Natural killer cell treated with Interleukin-12 subunit alpha and Interleukin-12 subunit beta and Interleukin-15 and Interleukin-18, amount 100 ng/mL, for 72 hours (primary cell): ENCODE results near the gene HPS3. TPM values are rescaled to one million over a fixed set of nuclear protein-coding genes. Genes with fewer than 3 reads are reported as not detected.

Source experiments
- ATAC-seq, 2 donors: fragments of 150-1000 bp; cut with Tn5 transposase in 1 of 2; sonication (Bioruptor Pico), chemical (Tn5 transposase) in 1 of 2; 2 replicates each; pipeline ENCODE4 v1.10.0; 2021
- DNase-seq: peaks from one replicate; pipeline ENCODE4 v3.0.0; 2022; ENCODE audit warnings: low spot score
- H3K27ac Mint-ChIP-seq, 2 donors: 1 replicate in 1 of 2; 2 replicates in 1 of 2; pipeline ENCODE4 v1.8.0; 2022; ENCODE audit warnings: mixed read lengths in 2 of 2, mild to moderate bottlenecking in 1 of 2, moderate library complexity in 1 of 2
- H3K27me3 Mint-ChIP-seq, 2 donors: 1 replicate in 1 of 2; 2 replicates in 1 of 2; pipeline ENCODE4 v1.8.0; 2022; ENCODE audit warnings: mixed read lengths in 2 of 2
- H3K36me3 Mint-ChIP-seq: one replicate; pipeline ENCODE4 v1.8.0; 2022; ENCODE audit warnings: mixed read lengths
- H3K4me1 Mint-ChIP-seq, 2 donors: 1 replicate in 1 of 2; 2 replicates in 1 of 2; pipeline ENCODE4 v1.8.0; 2022; ENCODE audit warnings: low read depth in 2 of 2, mixed read lengths in 2 of 2, mild to moderate bottlenecking in 1 of 2
- H3K4me3 Mint-ChIP-seq: one replicate; pipeline ENCODE4 v1.8.0; 2022; ENCODE audit warnings: mixed read lengths
- H3K9me3 Mint-ChIP-seq: 2 replicates; pipeline ENCODE4 v1.8.0; 2022; ENCODE audit warnings: mixed read lengths
- total RNA-seq, 2 donors: library from RNA; stranded (reverse); gene quantifications; one replicate each; pipeline ENCODE4 v1.2.3, GENCODE V29; 2022

The HPS3 gene
- total RNA-seq, 2 donors from 2014 or later = 15.1 to 27.8 TPM

DNA sequence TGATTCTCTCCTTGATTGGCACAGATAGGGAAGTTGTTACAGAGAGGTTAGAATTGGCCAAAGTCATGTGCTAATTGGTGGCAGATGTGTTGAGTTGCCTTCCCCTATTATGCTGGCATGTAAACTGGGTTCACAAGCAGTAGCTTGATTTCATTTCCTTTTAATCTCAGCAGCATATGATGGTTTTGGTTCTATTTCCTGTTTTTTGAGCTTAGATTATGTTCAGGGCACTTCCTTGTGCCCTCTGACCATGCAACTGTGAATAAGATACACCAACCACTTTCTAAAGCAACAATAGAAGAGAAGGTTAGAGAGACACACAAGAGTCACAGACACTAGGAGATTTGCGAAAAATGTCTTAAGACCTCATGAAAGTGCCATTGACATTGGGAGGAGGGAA, 16.5 kb downstream of the HPS3 start:
- Mint-ChIP-seq H3K9me3 (no peaks in the 10 kb centered on the region), H3K27me3 (no peaks in the 10 kb centered on the region), H3K36me3 (peaks cover 6% of the 10 kb centered on the region), H3K27ac (no peak overlapping the region), H3K4me1 (peaks cover 0 to 11% of the 10 kb centered on the region in 2 donors), H3K4me3 (no peak overlapping the region)
- ATAC-seq (peak in 1 of 2 donors; percentile 33), DNase-seq (no peak)

DNA sequence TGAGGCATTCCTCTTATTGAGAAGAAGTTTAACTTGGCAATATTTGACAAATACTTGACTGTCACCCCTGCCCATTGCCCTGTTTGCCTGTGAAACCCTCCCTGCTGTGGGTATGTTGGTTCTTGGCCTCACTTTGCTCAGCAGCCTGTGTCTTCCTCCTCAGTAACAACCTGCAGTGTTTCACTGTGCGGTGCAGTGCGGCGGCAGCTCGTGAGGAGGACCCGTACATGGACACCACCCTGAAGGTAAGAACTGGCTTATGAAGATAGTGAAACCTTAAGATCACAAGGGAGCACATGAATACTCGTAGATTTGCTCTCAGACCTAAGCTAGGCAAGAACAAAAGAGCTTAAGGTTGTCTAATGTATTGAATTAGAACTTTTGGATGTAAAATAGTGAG, 21.0 kb downstream of the HPS3 start:
- Mint-ChIP-seq H3K27me3 (no peaks in the 10 kb centered on the region), H3K4me1 (peaks cover 21% of the 10 kb centered on the region in 2 donors), H3K4me3 (no peak overlapping the region), H3K36me3 (peaks cover 1% of the 10 kb centered on the region), H3K27ac (no peak overlapping the region), H3K9me3 (no peaks in the 10 kb centered on the region)
- DNase-seq = no peak
- ATAC-seq = no peak

DNA sequence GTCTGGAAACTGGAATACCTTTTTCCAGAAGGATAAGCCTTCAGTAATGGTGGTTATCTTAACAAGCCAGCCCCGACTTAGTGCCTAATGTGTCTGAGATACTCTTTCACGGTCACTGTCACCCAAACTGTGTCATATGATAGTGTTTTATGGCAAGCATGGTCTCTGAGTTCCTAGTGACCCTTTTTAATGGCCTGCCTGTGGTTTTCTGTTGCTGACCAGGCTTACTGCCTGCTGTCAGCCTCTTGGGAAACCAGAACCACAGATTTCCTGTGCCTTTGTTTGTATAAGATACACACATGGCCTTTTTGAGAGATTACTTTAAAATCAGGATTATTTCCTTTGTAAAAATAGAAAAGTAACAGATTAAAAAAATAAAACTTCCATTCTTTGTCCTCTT, 22.4 kb downstream of the HPS3 start:
- H3K4me1 Mint-ChIP-seq = peaks cover 18 to 21% of the 10 kb centered on the region in 2 donors
- H3K4me3 Mint-ChIP-seq = peak overlapping the region; percentile 53
- DNase-seq = no peak
- no peaks in the 10 kb centered on the region for H3K9me3 Mint-ChIP-seq
- ATAC-seq = peak; percentile 58 to 59
- H3K27me3 Mint-ChIP-seq = no peaks in the 10 kb centered on the region
- peaks cover 6% of the 10 kb centered on the region for H3K36me3 Mint-ChIP-seq
- H3K27ac Mint-ChIP-seq = peak overlapping the region in 1 of 2 donors; percentile 35

DNA sequence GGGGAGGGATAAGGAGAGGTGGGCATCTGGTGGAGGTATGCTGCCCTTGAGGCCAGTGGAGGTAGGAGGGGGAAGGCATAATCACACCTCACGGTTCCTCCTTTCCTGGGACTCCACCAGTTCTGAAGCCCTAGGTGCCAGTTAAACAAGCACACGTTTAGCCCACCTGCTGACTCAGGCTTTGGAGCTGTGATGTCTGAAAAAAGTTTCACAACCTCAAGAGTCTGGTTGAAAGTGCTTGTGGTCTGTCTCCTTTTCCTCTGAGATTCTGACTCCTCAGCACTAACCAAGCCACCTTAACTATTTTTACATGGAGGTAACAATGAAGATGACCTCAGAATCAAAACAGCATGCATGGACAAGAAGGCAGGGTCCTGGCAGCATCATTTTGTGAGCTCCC, 23.0 kb downstream of the HPS3 start:
- H3K9me3 Mint-ChIP-seq = no peaks in the 10 kb centered on the region
- H3K27me3 Mint-ChIP-seq = no peaks in the 10 kb centered on the region
- H3K27ac Mint-ChIP-seq = peak overlapping the region in 1 of 2 donors; percentile 35
- H3K36me3 Mint-ChIP-seq = peaks cover 6% of the 10 kb centered on the region
- peaks cover 18 to 21% of the 10 kb centered on the region in 2 donors for H3K4me1 Mint-ChIP-seq
- DNase-seq (peak; percentile 66), ATAC-seq (peak; percentile 94 to 95)
- peak overlapping the region; percentile 53 for H3K4me3 Mint-ChIP-seq

DNA sequence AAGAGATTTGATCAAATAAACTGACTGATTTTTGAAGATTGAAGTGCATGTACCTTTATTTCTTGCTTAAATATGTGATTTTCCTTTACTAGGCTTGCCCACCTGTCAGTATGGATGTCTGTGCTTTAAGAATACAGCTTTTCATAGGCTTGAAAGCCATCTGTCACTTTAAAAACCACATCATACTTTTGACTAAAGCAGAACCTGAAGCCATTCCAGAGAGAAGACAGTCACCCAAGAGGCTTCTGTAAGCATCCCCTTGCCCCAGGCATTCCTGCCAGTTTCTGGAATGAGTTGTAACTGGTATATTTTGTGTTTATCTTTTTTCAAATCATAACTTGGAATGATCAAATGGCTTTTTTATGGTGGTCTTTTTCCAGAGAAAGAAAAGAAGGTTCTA, 24.0 kb downstream of the HPS3 start:
- Mint-ChIP-seq H3K4me1 (peaks cover 18 to 21% of the 10 kb centered on the region in 2 donors), H3K27me3 (no peaks in the 10 kb centered on the region), H3K4me3 (no peak overlapping the region), H3K36me3 (peaks cover 6% of the 10 kb centered on the region), H3K9me3 (no peaks in the 10 kb centered on the region), H3K27ac (peak overlapping the region in 1 of 2 donors; percentile 20)
- DNase-seq (no peak), ATAC-seq (no peak)

DNA sequence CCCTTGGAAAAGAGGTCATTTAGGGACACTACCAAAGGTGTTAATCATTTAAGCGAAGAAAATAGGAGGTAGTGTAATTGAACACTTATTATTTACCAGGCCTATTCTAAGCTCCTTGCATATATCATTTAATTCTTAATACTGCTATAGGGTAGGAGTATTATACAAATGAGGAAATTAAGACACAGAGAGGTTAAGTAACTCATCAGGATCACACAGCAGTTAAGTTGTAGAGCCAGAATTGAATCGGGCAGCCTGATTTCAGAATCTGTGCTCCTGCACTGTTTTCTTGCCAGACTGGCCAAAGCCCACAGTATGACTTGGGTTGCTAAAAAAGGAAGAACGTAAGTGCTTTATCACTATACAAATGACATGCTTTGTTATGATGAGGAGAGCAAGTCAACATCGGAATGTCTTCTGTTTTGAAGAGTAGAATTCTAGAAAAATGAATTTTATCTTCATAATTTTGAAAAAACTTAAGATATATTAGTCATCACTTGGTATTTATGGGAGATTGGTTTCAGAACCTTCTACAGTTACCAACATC, 31.4 kb downstream of the HPS3 start:
- Mint-ChIP-seq H3K27ac (no peak overlapping the region), H3K4me1 (peaks cover 0 to 3% of the 10 kb centered on the region in 2 donors), H3K27me3 (no peaks in the 10 kb centered on the region), H3K36me3 (peaks cover 20% of the 10 kb centered on the region), H3K9me3 (no peaks in the 10 kb centered on the region), H3K4me3 (no peak overlapping the region)
- ATAC-seq (no peak), DNase-seq (no peak)

DNA sequence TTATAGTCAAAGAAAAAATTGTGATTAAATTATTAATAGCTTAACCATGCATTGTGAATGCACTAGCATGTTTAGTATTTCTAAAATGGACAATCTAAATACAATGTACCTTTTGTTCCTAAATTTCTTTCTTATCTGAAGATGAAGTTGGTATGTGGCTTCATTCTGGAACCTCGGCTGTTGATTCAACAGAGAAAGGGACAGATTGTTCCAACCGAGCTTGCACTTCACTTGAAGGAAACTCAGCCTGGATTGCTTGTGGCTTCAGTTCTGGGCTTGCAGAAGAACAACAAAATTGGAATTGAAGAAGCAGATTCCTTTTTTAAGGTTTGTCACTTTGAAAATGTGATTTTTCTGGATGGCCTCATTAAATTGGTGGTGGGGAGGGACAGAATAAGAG, 32.6 kb downstream of the HPS3 start:
- Mint-ChIP-seq H3K9me3 (no peaks in the 10 kb centered on the region), H3K27me3 (no peaks in the 10 kb centered on the region), H3K27ac (no peak overlapping the region), H3K4me3 (no peak overlapping the region), H3K4me1 (peaks cover 0 to 5% of the 10 kb centered on the region in 2 donors), H3K36me3 (peaks cover 14% of the 10 kb centered on the region)
- no peak for DNase-seq
- no peak for ATAC-seq

DNA sequence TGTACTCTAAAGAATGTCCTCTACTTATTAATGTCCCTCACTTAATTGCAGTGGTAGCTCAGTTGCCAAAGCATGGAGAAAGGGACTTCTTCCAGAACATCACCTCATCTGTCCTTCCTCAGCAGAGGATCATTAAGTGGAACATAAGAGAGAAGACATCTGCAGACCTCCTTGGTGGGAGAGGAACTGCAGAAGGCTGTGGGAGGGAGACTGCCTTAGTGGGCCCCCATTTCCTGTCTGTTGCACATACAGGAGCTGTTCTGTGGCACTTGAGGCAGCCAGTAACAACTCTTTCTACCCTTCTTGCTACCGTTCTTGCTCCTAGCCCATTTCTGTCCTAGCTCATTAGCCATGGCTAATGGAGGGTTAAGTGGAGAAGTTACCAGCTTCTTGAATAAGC, 33.6 kb downstream of the HPS3 start:
- H3K27ac Mint-ChIP-seq = no peak overlapping the region
- no peaks in the 10 kb centered on the region for H3K27me3 Mint-ChIP-seq
- DNase-seq = no peak
- no peak overlapping the region for H3K4me3 Mint-ChIP-seq
- ATAC-seq = no peak
- no peaks in the 10 kb centered on the region for H3K9me3 Mint-ChIP-seq
- peaks cover 0 to 5% of the 10 kb centered on the region in 2 donors for H3K4me1 Mint-ChIP-seq
- H3K36me3 Mint-ChIP-seq = peaks cover 14% of the 10 kb centered on the region

DNA sequence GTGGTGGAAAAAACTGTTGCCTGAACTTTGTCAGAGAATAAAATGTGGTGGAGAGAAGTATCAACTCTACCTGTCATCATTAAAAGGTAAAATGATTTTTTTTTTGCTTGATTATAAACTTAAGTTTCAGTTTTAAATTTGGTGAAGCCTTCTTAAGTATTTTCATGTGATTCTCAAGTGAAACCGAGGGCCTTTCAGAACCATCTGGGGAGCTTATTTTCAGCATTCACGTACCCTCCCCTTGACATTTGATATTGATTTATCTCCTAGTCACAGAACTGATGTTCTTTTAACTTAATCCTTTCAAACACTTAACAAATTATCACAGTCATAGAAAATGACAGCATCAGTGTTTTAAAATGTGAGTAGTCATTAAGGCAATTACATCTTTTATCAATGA, 38.5 kb downstream of the HPS3 start:
- Mint-ChIP-seq H3K4me1 (peaks cover 0 to 6% of the 10 kb centered on the region in 2 donors), H3K36me3 (no peaks in the 10 kb centered on the region), H3K9me3 (no peaks in the 10 kb centered on the region), H3K27me3 (no peaks in the 10 kb centered on the region), H3K4me3 (no peak overlapping the region), H3K27ac (no peak overlapping the region)
- DNase-seq = no peak
- no peak for ATAC-seq

DNA sequence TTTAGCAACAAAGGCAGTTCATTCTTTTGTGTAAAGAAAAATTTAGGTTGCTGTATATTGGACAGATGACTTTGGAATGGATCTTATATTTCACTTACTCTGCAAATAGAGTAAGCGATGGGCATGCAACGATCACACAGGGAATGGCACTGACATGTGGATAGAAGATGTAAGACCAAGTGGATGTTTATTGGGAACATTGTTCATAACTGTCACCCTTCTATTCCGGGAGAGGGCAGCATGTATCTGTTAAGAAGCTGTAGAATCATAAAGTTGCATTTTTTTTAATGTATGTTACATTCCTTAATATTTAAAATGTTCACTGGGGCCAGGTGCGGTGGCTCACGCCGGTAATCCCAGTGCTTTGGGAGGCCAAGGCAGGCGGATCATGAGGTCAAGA, 41.2 kb downstream of the HPS3 start:
- no peak overlapping the region for H3K4me3 Mint-ChIP-seq
- H3K27ac Mint-ChIP-seq = no peak overlapping the region
- DNase-seq (no peak), ATAC-seq (no peak)
- no peaks in the 10 kb centered on the region for H3K36me3 Mint-ChIP-seq
- H3K9me3 Mint-ChIP-seq = no peaks in the 10 kb centered on the region
- H3K27me3 Mint-ChIP-seq = no peaks in the 10 kb centered on the region
- H3K4me1 Mint-ChIP-seq = peaks cover 12 to 17% of the 10 kb centered on the region in 2 donors

DNA sequence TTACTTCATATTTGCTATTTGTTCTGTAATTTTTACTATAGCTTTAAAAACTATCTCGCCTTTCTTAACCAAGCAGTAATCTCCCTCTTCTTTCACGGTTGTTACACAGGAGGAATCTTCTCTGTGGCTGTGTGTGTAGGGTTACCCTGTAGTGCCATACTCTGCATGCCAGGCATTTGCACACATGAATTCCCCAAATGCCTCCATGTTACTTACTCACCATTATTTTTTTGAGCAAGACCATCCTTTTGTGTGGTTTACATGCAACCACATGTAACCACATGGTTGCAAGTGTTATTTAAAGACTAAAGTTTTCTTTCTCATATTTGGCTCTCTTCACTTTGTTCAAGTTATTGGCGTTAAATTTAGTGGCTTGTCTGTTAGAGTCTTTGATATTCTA, 45.5 kb downstream of the HPS3 start:
- Mint-ChIP-seq H3K4me1 (peaks cover 6 to 17% of the 10 kb centered on the region in 2 donors), H3K27me3 (no peaks in the 10 kb centered on the region), H3K4me3 (peak overlapping the region; percentile 23), H3K9me3 (no peaks in the 10 kb centered on the region), H3K27ac (peak overlapping the region; percentile 6 to 14), H3K36me3 (no peaks in the 10 kb centered on the region)
- DNase-seq (no peak), ATAC-seq (peak; percentile 91 to 98)

DNA sequence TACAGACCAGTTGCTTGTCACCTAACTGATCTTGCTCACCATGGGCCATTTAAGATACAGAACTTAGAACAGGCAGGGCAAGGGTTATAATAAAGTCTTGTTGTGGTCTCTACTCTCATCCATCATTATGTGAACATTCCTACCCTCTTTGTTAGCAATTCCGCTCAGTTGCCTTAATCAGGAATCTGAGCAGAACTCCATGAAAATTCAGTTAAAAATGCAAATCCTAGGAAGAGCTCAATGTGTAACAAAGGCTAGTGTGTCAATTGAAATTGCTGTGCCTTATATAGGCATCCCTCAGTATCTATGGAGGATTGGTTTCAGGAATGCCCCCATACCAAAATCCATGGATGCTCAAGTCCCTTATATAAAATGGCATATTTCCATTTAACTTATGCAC, 47.7 kb downstream of the HPS3 start:
- H3K27ac Mint-ChIP-seq = no peak overlapping the region
- H3K36me3 Mint-ChIP-seq = no peaks in the 10 kb centered on the region
- no peak for DNase-seq
- peaks cover 6 to 17% of the 10 kb centered on the region in 2 donors for H3K4me1 Mint-ChIP-seq
- H3K4me3 Mint-ChIP-seq = no peak overlapping the region
- no peaks in the 10 kb centered on the region for H3K9me3 Mint-ChIP-seq
- no peak for ATAC-seq
- H3K27me3 Mint-ChIP-seq = no peaks in the 10 kb centered on the region

DNA sequence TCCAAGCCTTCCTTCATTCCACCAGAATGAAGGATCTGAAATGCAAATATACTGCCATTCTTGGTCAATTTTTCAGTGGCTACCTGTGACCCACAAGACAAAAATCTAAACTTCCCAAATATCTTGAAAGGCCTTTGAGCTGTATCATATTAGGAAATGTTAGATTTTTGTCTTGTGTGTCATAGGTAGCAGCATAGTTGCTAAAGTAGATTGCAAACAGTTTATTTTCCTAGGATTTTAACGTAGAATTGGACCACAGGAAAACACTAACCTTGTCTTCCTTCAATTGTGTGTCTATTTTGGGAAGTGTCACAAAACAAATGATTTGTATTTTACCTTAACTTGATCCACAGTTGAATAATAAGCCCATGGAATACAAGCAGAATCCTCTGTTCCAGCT, 49.8 kb downstream of the HPS3 start:
- Mint-ChIP-seq H3K36me3 (no peaks in the 10 kb centered on the region), H3K27ac (no peak overlapping the region), H3K27me3 (no peaks in the 10 kb centered on the region), H3K4me3 (no peak overlapping the region), H3K9me3 (no peaks in the 10 kb centered on the region), H3K4me1 (peaks cover 6 to 11% of the 10 kb centered on the region in 2 donors)
- ATAC-seq (no peak), DNase-seq (no peak)

DNA sequence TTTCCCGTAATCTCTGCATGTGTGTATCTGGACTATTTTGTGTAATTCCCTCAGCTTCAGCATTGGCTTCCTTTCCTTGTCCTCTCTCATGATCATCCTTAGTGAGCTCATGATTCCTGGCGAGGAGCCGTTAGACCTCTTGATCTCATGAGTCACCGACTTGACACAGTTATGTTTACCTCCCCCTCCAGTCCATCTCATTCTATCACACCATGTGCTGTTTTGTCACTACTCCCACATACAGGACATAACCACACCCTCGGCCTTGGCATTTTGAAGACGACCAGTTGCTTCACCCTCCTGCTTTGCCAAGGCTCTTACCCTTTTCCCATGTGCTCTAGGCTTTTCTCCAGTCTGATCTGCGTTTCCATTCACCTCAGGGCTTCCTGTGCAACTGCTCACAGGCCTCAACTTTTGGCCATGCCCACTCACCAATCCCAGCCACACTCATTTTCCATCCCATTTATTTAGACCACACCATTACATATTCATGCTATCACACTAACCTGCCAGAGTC, 50.7 kb downstream of the HPS3 start:
- H3K27ac Mint-ChIP-seq = no peak overlapping the region
- no peaks in the 10 kb centered on the region for H3K36me3 Mint-ChIP-seq
- no peaks in the 10 kb centered on the region for H3K9me3 Mint-ChIP-seq
- no peaks in the 10 kb centered on the region for H3K27me3 Mint-ChIP-seq
- ATAC-seq (no peak), DNase-seq (no peak)
- H3K4me1 Mint-ChIP-seq = peaks cover 1 to 3% of the 10 kb centered on the region in 2 donors
- H3K4me3 Mint-ChIP-seq = no peak overlapping the region

DNA sequence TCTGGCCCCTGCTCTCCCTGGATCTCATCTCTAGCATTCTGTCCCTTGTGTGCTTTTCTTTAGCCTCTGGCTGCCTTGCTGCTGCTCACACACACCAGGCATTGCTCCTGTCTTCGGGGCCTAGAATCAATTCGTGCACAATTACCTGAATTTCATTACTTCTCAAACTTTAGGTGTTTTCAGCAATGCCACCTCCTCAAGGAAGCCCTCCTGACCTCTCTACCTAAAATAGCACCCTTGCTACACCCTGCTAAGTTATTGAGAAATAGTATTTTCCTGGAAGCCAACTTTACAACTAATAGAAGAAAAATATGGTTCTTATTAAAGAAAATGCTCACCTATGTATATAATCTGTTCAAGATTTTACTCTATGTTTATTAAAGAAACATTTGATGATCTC, 51.7 kb downstream of the HPS3 start:
- Mint-ChIP-seq H3K4me3 (no peak overlapping the region), H3K36me3 (no peaks in the 10 kb centered on the region), H3K4me1 (no peaks in the 10 kb centered on the region), H3K27ac (no peak overlapping the region), H3K9me3 (no peaks in the 10 kb centered on the region), H3K27me3 (no peaks in the 10 kb centered on the region)
- DNase-seq (no peak), ATAC-seq (no peak)
